Neural progenitor cell (in vitro differentiated cells): Measurements from ENCODE around the gene TSHZ1. TPM values are rescaled to one million over a fixed set of nuclear protein-coding genes. Genes with fewer than 3 reads are reported as not detected.

Experiments used
- DNase-seq: peaks from one replicate; pipeline ENCODE4 v3.0.0-alpha.2; 2016; ENCODE audit warnings: low spot score
- H2AFZ ChIP-seq: fragments of 200-600 bp; sonication (generic); replicated peaks from 2 replicates; pipeline ENCODE4 v1.6.1; 2016; ENCODE audit warnings: antibody characterized with exemption
- H3F3A ChIP-seq: fragments of 200-600 bp; sonication (generic); 2 replicates; pipeline ENCODE4 v1.6.1; 2016; ENCODE audit warnings: antibody characterized with exemption, low read depth
- H3K27ac ChIP-seq: fragments of 200-600 bp; sonication (generic); 2 replicates; pipeline ENCODE4 v1.5.1; 2016; ENCODE audit warnings: mild to moderate bottlenecking
- H3K27me3 ChIP-seq: fragments of 200-600 bp; sonication (generic); 2 replicates; pipeline ENCODE4 v1.6.1; 2016; ENCODE audit warnings: mild to moderate bottlenecking, moderate library complexity
- H3K36me3 ChIP-seq: fragments of 200-600 bp; sonication (generic); 2 replicates; pipeline ENCODE4 v1.5.1; 2016
- H3K4me1 ChIP-seq: fragments of 200-600 bp; sonication (generic); 2 replicates; pipeline ENCODE4 v1.6.1; 2016; ENCODE audit warnings: mixed run types
- H3K4me2 ChIP-seq: fragments of 200-600 bp; sonication (generic); 2 replicates; pipeline ENCODE4 v1.6.1; 2016
- H3K4me3 ChIP-seq: fragments of 200-600 bp; sonication (generic); 2 replicates; pipeline ENCODE4 v1.5.1; 2016
- H3K79me2 ChIP-seq: fragments of 200-600 bp; sonication (generic); 2 replicates; pipeline ENCODE4 v1.6.1; 2016; ENCODE audit warnings: low read depth
- H3K9ac ChIP-seq: fragments of 200-600 bp; sonication (generic); 2 replicates; pipeline ENCODE4 v1.6.1; 2016
- H3K9me3 ChIP-seq: fragments of 200-600 bp; sonication (generic); 2 replicates; pipeline ENCODE4 v1.5.1; 2016; ENCODE audit warnings: low read depth
- H4K20me1 ChIP-seq: fragments of 200-600 bp; sonication (generic); 2 replicates; pipeline ENCODE4 v1.6.1; 2016; ENCODE audit warnings: low read depth
- H3K27ac Mint-ChIP-seq: 3 replicates; pipeline ENCODE4 v1.8.0; 2021; ENCODE audit warnings: mixed read lengths
- H3K27me3 Mint-ChIP-seq: 2 replicates; pipeline ENCODE4 v1.8.0; 2022; ENCODE audit warnings: low read depth, mild to moderate bottlenecking, inconsistent platforms, moderate library complexity, mixed read lengths; ENCODE audit not compliant: insufficient read depth
- H3K36me3 Mint-ChIP-seq: 3 replicates; pipeline ENCODE4 v1.8.0; 2021; ENCODE audit warnings: mixed read lengths
- H3K4me1 Mint-ChIP-seq: 3 replicates; pipeline ENCODE4 v1.8.0; 2021; ENCODE audit warnings: mixed read lengths
- H3K4me3 Mint-ChIP-seq: 3 replicates; pipeline ENCODE4 v1.8.0; 2021; ENCODE audit warnings: mild to moderate bottlenecking, moderate library complexity, mixed read lengths
- H3K9me3 Mint-ChIP-seq: 3 replicates; pipeline ENCODE4 v1.8.0; 2020; ENCODE audit warnings: mixed read lengths
- CTCF ChIP-seq: fragments of 200-600 bp; sonication (generic); IDR thresholded peaks from 2 replicates; pipeline ENCODE4 v1.5.1; 2017; ENCODE audit warnings: antibody characterized with exemption, mild to moderate bottlenecking
- EZH2 ChIP-seq: fragments of 200-600 bp; sonication (generic); IDR thresholded peaks from 2 replicates; pipeline ENCODE4 v1.6.1; 2017; ENCODE audit warnings: antibody characterized with exemption, mild to moderate bottlenecking, moderate library complexity
- EZH2phosphoT487 ChIP-seq: fragments of 200-600 bp; sonication (generic); IDR thresholded peaks from 2 replicates; pipeline ENCODE4 v1.6.1; 2017; ENCODE audit warnings: antibody characterized with exemption
- total RNA-seq: library from RNA; depleted of rRNA; stranded (reverse); fragments of >200 nt; gene quantifications from 2 replicates; pipeline ENCODE4 v1.2.3, GENCODE V29; 2015; ENCODE audit warnings: low replicate concordance

Gene TSHZ1
- total RNA-seq, 1 donor from 2014 or later: 0.06 TPM

DNA sequence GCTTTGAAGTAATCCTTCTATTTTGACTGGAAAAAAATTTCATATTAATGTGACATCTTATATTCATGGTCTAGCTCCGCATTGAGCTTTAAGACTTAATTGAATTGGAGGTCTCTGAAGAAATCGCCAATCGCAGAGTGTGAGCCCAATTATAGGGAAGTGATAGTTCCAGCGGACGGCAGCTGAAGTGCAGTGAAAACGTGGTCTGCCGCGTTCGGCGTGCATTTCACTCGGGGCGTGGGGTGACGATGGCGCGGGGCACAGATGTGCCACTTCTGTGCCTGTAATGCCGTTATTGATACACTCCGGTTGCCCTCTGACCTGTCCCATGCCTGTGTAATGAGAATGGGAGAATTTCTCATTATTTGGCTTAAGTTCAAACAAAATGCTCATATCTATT lies 106.7 kb downstream of the TSHZ1 start:
- Mint-ChIP-seq H3K4me3 (no peak overlapping the region), H3K27ac (no peak overlapping the region), H3K4me1 (no peaks in the 10 kb centered on the region), H3K27me3 (peaks cover 6% of the 10 kb centered on the region), H3K36me3 (no peaks in the 10 kb centered on the region), H3K9me3 (peaks cover 3% of the 10 kb centered on the region)
- Histone ChIP-seq H3K4me1 (no peaks in the 10 kb centered on the region), H3K9ac (no peak overlapping the region), H4K20me1 (no peaks in the 10 kb centered on the region), H3K79me2 (no peaks in the 10 kb centered on the region), H2AFZ (no peak overlapping the region), H3K36me3 (no peaks in the 10 kb centered on the region), H3K27ac (no peak overlapping the region), H3F3A (no peaks in the 10 kb centered on the region), H3K9me3 (no peaks in the 10 kb centered on the region), H3K4me3 (no peak overlapping the region), H3K27me3 (no peaks in the 10 kb centered on the region), H3K4me2 (no peak overlapping the region)
- TF ChIP-seq EZH2 (no peak), EZH2phosphoT487 (no peak), CTCF (no peak)
- no peak for DNase-seq

DNA sequence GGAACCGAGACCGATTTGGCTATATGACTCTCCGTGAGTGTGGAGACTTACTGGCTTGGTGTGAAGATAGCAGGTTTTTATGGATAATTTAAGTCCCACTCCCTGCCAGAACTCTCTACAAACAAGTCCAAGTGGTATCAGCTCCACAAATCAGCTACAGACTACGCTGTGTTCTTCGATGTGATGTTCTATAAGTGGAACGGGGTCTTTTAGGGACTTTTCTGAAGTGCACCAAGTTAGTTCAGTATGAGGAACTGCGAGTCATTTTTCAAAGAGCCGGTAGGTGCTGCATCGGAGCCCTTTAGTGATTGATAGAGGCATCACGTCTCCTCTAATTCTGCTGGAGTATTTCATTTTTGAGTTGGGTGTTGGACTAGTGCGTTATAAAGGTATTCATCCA lies 107.1 kb downstream of the TSHZ1 start:
- Histone ChIP-seq H3K4me2 (no peak overlapping the region), H3K27ac (no peak overlapping the region), H4K20me1 (no peaks in the 10 kb centered on the region), H3K36me3 (no peaks in the 10 kb centered on the region), H3K9ac (no peak overlapping the region), H2AFZ (no peak overlapping the region), H3K79me2 (no peaks in the 10 kb centered on the region), H3K4me1 (no peaks in the 10 kb centered on the region), H3K4me3 (no peak overlapping the region), H3K9me3 (no peaks in the 10 kb centered on the region), H3F3A (no peaks in the 10 kb centered on the region), H3K27me3 (no peaks in the 10 kb centered on the region)
- H3K4me3 Mint-ChIP-seq: no peak overlapping the region
- H3K36me3 Mint-ChIP-seq: no peaks in the 10 kb centered on the region
- H3K27ac Mint-ChIP-seq: no peak overlapping the region
- peaks cover 6% of the 10 kb centered on the region for H3K27me3 Mint-ChIP-seq
- no peaks in the 10 kb centered on the region for H3K4me1 Mint-ChIP-seq
- DNase-seq: no peak
- TF ChIP-seq EZH2 (no peak), EZH2phosphoT487 (no peak), CTCF (no peak)
- H3K9me3 Mint-ChIP-seq: peaks cover 3% of the 10 kb centered on the region

- Histone ChIP-seq H3K4me1 (no peaks in the 10 kb centered on the region), H3K27ac (no peak overlapping the region), H3F3A (no peaks in the 10 kb centered on the region), H3K36me3 (no peaks in the 10 kb centered on the region), H4K20me1 (no peaks in the 10 kb centered on the region), H3K9me3 (no peaks in the 10 kb centered on the region), H3K27me3 (no peaks in the 10 kb centered on the region), H3K9ac (no peak overlapping the region), H3K79me2 (no peaks in the 10 kb centered on the region), H2AFZ (no peak overlapping the region), H3K4me3 (no peak overlapping the region), H3K4me2 (no peak overlapping the region)
- H3K9me3 Mint-ChIP-seq: peaks cover 3% of the 10 kb centered on the region
- no peak for DNase-seq
- peaks cover 6% of the 10 kb centered on the region for H3K27me3 Mint-ChIP-seq
- H3K27ac Mint-ChIP-seq: no peak overlapping the region
- H3K4me1 Mint-ChIP-seq: no peaks in the 10 kb centered on the region
- no peak overlapping the region for H3K4me3 Mint-ChIP-seq
- H3K36me3 Mint-ChIP-seq: no peaks in the 10 kb centered on the region
- no peak for TF ChIP-seq EZH2phosphoT487
- TF ChIP-seq CTCF: no peak
- TF ChIP-seq EZH2: no peak
Measured at GRCh38 chr18:75319905-75320304, 109.3 kb downstream of the TSHZ1 start.

DNA sequence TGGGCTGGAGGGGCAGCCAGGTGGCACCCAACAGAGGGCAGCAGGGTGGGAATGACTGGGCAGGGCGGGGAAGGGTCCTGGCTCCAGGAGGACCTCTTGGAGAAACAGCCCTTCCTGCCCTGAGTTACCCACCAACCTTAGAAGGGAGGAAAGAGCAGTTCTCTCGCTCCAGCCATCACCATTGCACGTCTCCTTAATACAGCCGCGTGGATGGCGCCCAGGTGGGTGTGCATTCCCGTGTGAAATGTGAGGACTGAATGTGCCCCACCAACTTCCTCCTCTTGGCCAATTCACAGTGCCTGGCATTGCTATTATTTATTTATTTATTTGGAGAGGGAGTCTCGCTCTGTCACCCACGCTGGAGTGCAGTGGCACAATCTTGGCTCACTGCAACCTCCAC lies 109.9 kb downstream of the TSHZ1 start:
- H3K4me3 Mint-ChIP-seq: no peak overlapping the region

More for the DNA sequence above, 109.9 kb downstream of the TSHZ1 start:
- Mint-ChIP-seq H3K36me3 (no peaks in the 10 kb centered on the region), H3K4me1 (no peaks in the 10 kb centered on the region), H3K27ac (no peak overlapping the region), H3K9me3 (peaks cover 7% of the 10 kb centered on the region), H3K27me3 (peaks cover 6% of the 10 kb centered on the region)
- no peak overlapping the region for H3K27ac ChIP-seq
- no peak overlapping the region for H3K4me3 ChIP-seq
- H3K4me2 ChIP-seq: no peak overlapping the region
- H3F3A ChIP-seq: no peaks in the 10 kb centered on the region
- no peak for DNase-seq
- H3K79me2 ChIP-seq: no peaks in the 10 kb centered on the region
- no peaks in the 10 kb centered on the region for H3K27me3 ChIP-seq
- no peak for TF ChIP-seq EZH2
- TF ChIP-seq EZH2phosphoT487: no peak
- no peak for TF ChIP-seq CTCF
- no peak overlapping the region for H2AFZ ChIP-seq
- no peaks in the 10 kb centered on the region for H3K9me3 ChIP-seq
- no peak overlapping the region for H3K9ac ChIP-seq
- no peaks in the 10 kb centered on the region for H3K36me3 ChIP-seq
- H3K4me1 ChIP-seq: no peaks in the 10 kb centered on the region
- H4K20me1 ChIP-seq: no peaks in the 10 kb centered on the region
